HG03521 (cell line): Measurements from ENCODE around the gene REXO5.

ENCODE experiments used
- ATAC-seq: cut with Tn5 transposase; IDR thresholded peaks from one replicate; pipeline ENCODE4 v1.9.1; 2021; ENCODE audit warnings: mild to moderate bottlenecking, moderate library complexity; ENCODE audit not compliant: unreplicated experiment

Gene REXO5

GRCh38 chr16:20871258-20871657 lies 64.9 kb downstream of the REXO5 start:
- ATAC-seq = no peak

- ATAC-seq = no peak
Measured at GRCh38 chr16:20871941-20872815, 65.9 kb downstream of the REXO5 start.

GRCh38 chr16:20873331-20873730 lies 67.0 kb downstream of the REXO5 start:
- no peak for ATAC-seq

GRCh38 chr16:20874088-20874581 lies 67.8 kb downstream of the REXO5 start:
- no peak for ATAC-seq

- ATAC-seq = no peak
Measured at GRCh38 chr16:20875355-20875650, 69.0 kb downstream of the REXO5 start.

- ATAC-seq = no peak
Measured at GRCh38 chr16:20878682-20879147, 72.4 kb downstream of the REXO5 start.

- ATAC-seq = no peak
Measured at GRCh38 chr16:20879175-20880040, 73.1 kb downstream of the REXO5 start.

- no peak for ATAC-seq
Measured at GRCh38 chr16:20880867-20881502, 74.7 kb downstream of the REXO5 start.

- ATAC-seq = no peak
Measured at GRCh38 chr16:20881503-20881878, 75.2 kb downstream of the REXO5 start.

GRCh38 chr16:20883554-20884239 lies 77.4 kb downstream of the REXO5 start:
- no peak for ATAC-seq

GRCh38 chr16:20884240-20884556 lies 77.9 kb downstream of the REXO5 start:
- no peak for ATAC-seq

- ATAC-seq = no peak
Measured at GRCh38 chr16:20886320-20886719, 80.0 kb downstream of the REXO5 start.

- no peak for ATAC-seq
Measured at GRCh38 chr16:20887207-20887606, 80.9 kb downstream of the REXO5 start.

GRCh38 chr16:20889625-20890275 lies 83.4 kb downstream of the REXO5 start:
- no peak for ATAC-seq

GRCh38 chr16:20894388-20894787 lies 88.1 kb downstream of the REXO5 start:
- no peak for ATAC-seq

- ATAC-seq = no peak
Measured at GRCh38 chr16:20897253-20897897, 91.0 kb downstream of the REXO5 start.

- ATAC-seq = no peak
Measured at GRCh38 chr16:20897922-20898321, 91.6 kb downstream of the REXO5 start.

- no peak for ATAC-seq
Measured at GRCh38 chr16:20899071-20899470, 92.7 kb downstream of the REXO5 start.
